Measurements from ENCODE around the gene SERPINB7. TPM values are rescaled to one million over a fixed set of nuclear protein-coding genes. Genes with fewer than 3 reads are reported as not detected.

Gene SERPINB7, protein sequence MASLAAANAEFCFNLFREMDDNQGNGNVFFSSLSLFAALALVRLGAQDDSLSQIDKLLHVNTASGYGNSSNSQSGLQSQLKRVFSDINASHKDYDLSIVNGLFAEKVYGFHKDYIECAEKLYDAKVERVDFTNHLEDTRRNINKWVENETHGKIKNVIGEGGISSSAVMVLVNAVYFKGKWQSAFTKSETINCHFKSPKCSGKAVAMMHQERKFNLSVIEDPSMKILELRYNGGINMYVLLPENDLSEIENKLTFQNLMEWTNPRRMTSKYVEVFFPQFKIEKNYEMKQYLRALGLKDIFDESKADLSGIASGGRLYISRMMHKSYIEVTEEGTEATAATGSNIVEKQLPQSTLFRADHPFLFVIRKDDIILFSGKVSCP
- total RNA-seq: 4.4 TPM in 1 of 2 replicates, not detected in the other

DNA sequence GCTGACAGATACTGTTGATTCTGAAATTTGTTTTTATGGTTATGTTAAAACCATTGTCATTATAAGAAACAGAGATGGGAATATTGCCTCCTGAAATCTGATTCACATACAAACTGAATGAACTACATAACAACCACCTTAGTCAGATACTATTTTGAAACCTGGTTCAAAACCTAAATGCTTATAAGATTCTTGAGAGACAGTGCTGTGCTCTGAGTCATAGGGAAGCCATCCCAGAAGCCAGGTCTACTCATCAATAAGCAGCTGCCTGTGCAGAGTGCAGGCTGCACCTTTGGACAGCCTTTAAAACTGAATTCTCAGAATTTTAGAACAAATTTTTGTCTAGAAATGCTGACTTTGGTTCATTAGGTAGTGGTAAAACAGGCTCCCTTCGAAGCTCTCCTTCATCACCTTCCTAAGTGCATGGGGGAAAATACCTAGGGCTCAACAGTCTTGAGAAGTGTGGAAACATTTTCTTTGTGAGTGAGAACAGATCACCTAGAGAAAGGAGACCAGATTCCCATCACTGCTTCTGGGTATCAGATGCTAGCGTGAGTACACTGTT lies at the start of gene SERPINB7:
SERPINB7 (plus strand) TSS at position 253 of the 565 bp plus-strand sequence. CDS start 6,955 bp downstream, outside the sequence.

Other genes starting within 250 kb of the SERPINB7 start
- gene SERPINB12, start 233.0 kb upstream of the SERPINB7 start, total RNA-seq: not detected in 2 replicates
- not detected in 2 replicates for gene SERPINB13, start 188.1 kb upstream of the SERPINB7 start, total RNA-seq
- gene SERPINB4, start 131.2 kb upstream of the SERPINB7 start, total RNA-seq: not detected in 2 replicates
- gene SERPINB3, start 113.5 kb upstream of the SERPINB7 start, total RNA-seq: not detected in 2 replicates
- gene SERPINB11, start 72.5 kb upstream of the SERPINB7 start, total RNA-seq: not detected in 2 replicates
- 0.49 TPM in 1 of 2 replicates, not detected in the other for gene SERPINB2, start 112.3 kb downstream of the SERPINB7 start, total RNA-seq
- gene SERPINB10, start 132.5 kb downstream of the SERPINB7 start, total RNA-seq: not detected in 2 replicates
- gene HMSD, start 173.9 kb downstream of the SERPINB7 start, total RNA-seq: 0.49 and 0.51 TPM in 2 replicates
- gene SERPINB8, start 194.7 kb downstream of the SERPINB7 start, total RNA-seq: 5.1 and 7.8 TPM in 2 replicates

Data from mesangial cell (primary cell).